IMR-90 (cell line): ENCODE data around the gene C12orf75. TPM values are rescaled to one million over a fixed set of nuclear protein-coding genes. Genes with fewer than 3 reads are reported as not detected.
A peak's percentile ranks its signal among the peaks of the same experiment; 100 is the strongest.

Experiments
- ATAC-seq: fragments of 200-7000 bp; cut with Tn5 transposase; 2 replicates; pipeline ENCODE4 v1.9.1; 2020; ENCODE audit warnings: low read depth, mild to moderate bottlenecking, moderate library complexity
- BruUV-seq: library from RNA; stranded (reverse); fragments of 400-500 nt; replicated peaks from 2 replicates; lab custom pipeline; 2021; lab: Mats Ljungman, UMichigan
- CTCF ChIA-PET: fragments of 300-600 bp; formaldehyde crosslinking; extraction: SDS; loops from one replicate; lab custom pipeline; 2021; ENCODE audit warnings: antibody characterized with exemption; lab: Yijun Ruan, JAX
- POLR2A ChIA-PET: fragments of 300-600 bp; sonication (Branson Sonifier 250); formaldehyde crosslinking; loops from one replicate; lab custom pipeline; 2022; ENCODE audit warnings: antibody characterized with exemption; ENCODE audit not compliant: unreplicated experiment; lab: Charles Lee
- DNase-seq: peaks from one replicate; pipeline ENCODE4 v3.0.0; 2013
- H2AFZ ChIP-seq: replicated peaks from 2 replicates; pipeline ENCODE3; 2013; ENCODE audit warnings: low read length, mild to moderate bottlenecking; ENCODE audit not compliant: poor library complexity
- H2AK5ac ChIP-seq: 2 replicates; pipeline ENCODE4 v1.6.1; 2013; ENCODE audit warnings: low read depth, low read length, inconsistent platforms
- H2AK9ac ChIP-seq: replicated peaks from 2 replicates; pipeline ENCODE3; 2013; ENCODE audit warnings: mild to moderate bottlenecking, low read depth, low read length, moderate library complexity; ENCODE audit not compliant: poor library complexity
- H2BK120ac ChIP-seq: 2 replicates; pipeline ENCODE4 v1.6.1; 2013; ENCODE audit warnings: low read depth, low read length, inconsistent platforms
- H2BK15ac ChIP-seq: 3 replicates; pipeline ENCODE4 v1.6.1; 2013; ENCODE audit warnings: low read depth, low read length, inconsistent platforms
- H2BK20ac ChIP-seq: 2 replicates; pipeline ENCODE4 v1.6.1; 2013; ENCODE audit warnings: low read depth, mild to moderate bottlenecking, inconsistent platforms, low read length, moderate library complexity
- H2BK5ac ChIP-seq: 2 replicates; pipeline ENCODE4 v1.6.1; 2013; ENCODE audit warnings: mild to moderate bottlenecking, low read depth, low read length, inconsistent platforms; ENCODE audit not compliant: poor library complexity, severe bottlenecking
- H3K14ac ChIP-seq: replicated peaks from 2 replicates; pipeline ENCODE4 v1.6.1; 2013; ENCODE audit warnings: low read depth, low read length, inconsistent platforms
- H3K18ac ChIP-seq: 2 replicates; pipeline ENCODE4 v1.6.1; 2013; ENCODE audit warnings: low read depth, low read length, control low read depth
- H3K23ac ChIP-seq: 2 replicates; pipeline ENCODE4 v1.6.1; 2013; ENCODE audit warnings: low read depth, low read length, inconsistent platforms
- H3K27ac ChIP-seq: 2 replicates; pipeline ENCODE4 v1.5.1; 2013; ENCODE audit warnings: mild to moderate bottlenecking, control low read depth, low read length; ENCODE audit not compliant: insufficient read depth
- H3K27me3 ChIP-seq: 2 replicates; pipeline ENCODE4 v1.6.1; 2013; ENCODE audit warnings: low read length; ENCODE audit not compliant: control insufficient read depth, insufficient read depth
- H3K36me3 ChIP-seq: 2 replicates; pipeline ENCODE4 v1.6.1; 2013; ENCODE audit warnings: low read length, mixed read lengths; ENCODE audit not compliant: control insufficient read depth, insufficient read depth
- H3K4ac ChIP-seq: 2 replicates; pipeline ENCODE4 v1.6.1; 2013; ENCODE audit warnings: low read depth, low read length, inconsistent platforms
- H3K4me1 ChIP-seq: 2 replicates; pipeline ENCODE4 v1.6.1; 2013; ENCODE audit warnings: low read length, mixed read lengths; ENCODE audit not compliant: control insufficient read depth, insufficient read depth
- H3K4me2 ChIP-seq: 2 replicates; pipeline ENCODE4 v1.6.1; 2013; ENCODE audit warnings: low read depth, mild to moderate bottlenecking, control low read depth, low read length, moderate library complexity
- H3K4me3 ChIP-seq: 2 replicates; pipeline ENCODE4 v1.5.1; 2013; ENCODE audit warnings: low read depth, mild to moderate bottlenecking, control low read depth, low read length, moderate library complexity; ENCODE audit not compliant: insufficient read depth
- H3K56ac ChIP-seq: 2 replicates; pipeline ENCODE4 v1.6.1; 2013; ENCODE audit warnings: low read length, inconsistent platforms; ENCODE audit not compliant: insufficient read depth; ENCODE audit errors: extremely low read depth
- H3K79me1 ChIP-seq, 2 experiments: 2 replicates each; pipeline ENCODE4 v1.6.1; 2013; ENCODE audit warnings: low read length in 2 of 2, inconsistent platforms in 1 of 2, low read depth in 1 of 2
- H3K9ac ChIP-seq: 2 replicates; pipeline ENCODE4 v1.6.1; 2013; ENCODE audit warnings: low read depth, low read length, control low read depth
- H3K9me1 ChIP-seq: 2 replicates; pipeline ENCODE4 v1.6.1; 2013; ENCODE audit warnings: low read length, inconsistent platforms; ENCODE audit not compliant: insufficient read depth
- H3K9me3 ChIP-seq: 2 replicates; pipeline ENCODE4 v1.6.1; 2013; ENCODE audit warnings: low read length; ENCODE audit not compliant: control insufficient read depth, insufficient read depth
- H4K20me1 ChIP-seq: 2 replicates; pipeline ENCODE4 v1.6.1; 2013; ENCODE audit warnings: low read length, inconsistent platforms; ENCODE audit not compliant: insufficient read depth
- H4K5ac ChIP-seq: 2 replicates; pipeline ENCODE4 v1.6.1; 2013; ENCODE audit warnings: mild to moderate bottlenecking, low read depth, low read length, control low read depth
- H4K8ac ChIP-seq, 2 experiments: 2 replicates each; pipeline ENCODE4 v1.6.1; 2013; ENCODE audit warnings: low read depth in 2 of 2, low read length in 2 of 2, control low read depth in 1 of 2, inconsistent platforms in 1 of 2
- H4K91ac ChIP-seq: 2 replicates; pipeline ENCODE4 v1.6.1; 2013; ENCODE audit warnings: low read depth, low read length, inconsistent platforms; ENCODE audit not compliant: insufficient read depth
- BHLHE40 ChIP-seq: fragments of 150-350 bp; IDR thresholded peaks from 2 replicates; pipeline ENCODE4 v1.6.1; 2016; ENCODE audit warnings: mild to moderate bottlenecking, low read depth, low read length
- CEBPB ChIP-seq: IDR thresholded peaks from 2 replicates; pipeline ENCODE4 v1.6.1; 2012; ENCODE audit warnings: low read depth, low read length, improper control_type of control experiment
- CHD1 ChIP-seq: IDR thresholded peaks from 2 replicates; pipeline ENCODE4 v1.6.1; 2012; ENCODE audit warnings: low read depth, low read length, improper control_type of control experiment
- CTCF ChIP-seq: conservative IDR thresholded peaks from 2 replicates; pipeline ENCODE4 v1.5.1; 2012; ENCODE audit warnings: mild to moderate bottlenecking, low read depth, low read length, improper control_type of control experiment
- FOS ChIP-seq: fragments of 150-350 bp; IDR thresholded peaks from 2 replicates; pipeline ENCODE4 v1.6.1; 2016; ENCODE audit warnings: low read depth, low read length
- MAFK ChIP-seq: IDR thresholded peaks from 2 replicates; pipeline ENCODE4 v1.6.1; 2012; ENCODE audit warnings: low read depth, low read length, improper control_type of control experiment
- MAZ ChIP-seq: IDR thresholded peaks from 2 replicates; pipeline ENCODE4 v1.6.1; 2012; ENCODE audit warnings: low read depth, mild to moderate bottlenecking, low read length, improper control_type of control experiment, moderate library complexity, borderline replicate concordance
- MXI1 ChIP-seq: IDR thresholded peaks from 2 replicates; pipeline ENCODE4 v1.6.1; 2012; ENCODE audit warnings: low read depth, mild to moderate bottlenecking, low read length, moderate library complexity, borderline replicate concordance
- NFE2L2 ChIP-seq: fragments of 150-350 bp; IDR thresholded peaks from 2 replicates; pipeline ENCODE4 v1.6.1; 2016; ENCODE audit warnings: low read depth, mild to moderate bottlenecking, low read length
- POLR2A ChIP-seq: IDR thresholded peaks from 2 replicates; pipeline ENCODE4 v1.6.1; 2012; ENCODE audit warnings: mild to moderate bottlenecking, low read depth, low read length
- RAD21 ChIP-seq: IDR thresholded peaks from 2 replicates; pipeline ENCODE4 v1.6.1; 2012; ENCODE audit warnings: low read length, improper control_type of control experiment
- RCOR1 ChIP-seq: IDR thresholded peaks from 2 replicates; pipeline ENCODE4 v1.6.1; 2012; ENCODE audit warnings: mild to moderate bottlenecking, low read length, improper control_type of control experiment; ENCODE audit not compliant: insufficient replicate concordance
- RFX5 ChIP-seq: IDR thresholded peaks from 2 replicates; pipeline ENCODE4 v1.8.0; 2012; ENCODE audit warnings: low read depth, mild to moderate bottlenecking, low read length, moderate library complexity
- SMC3 ChIP-seq: fragments of 150-350 bp; IDR thresholded peaks from 2 replicates; pipeline ENCODE4 v1.6.1; 2016; ENCODE audit warnings: low read depth, mild to moderate bottlenecking, antibody characterized with exemption, low read length, moderate library complexity
- WGBS, 2 experiments: methylation state at CpG; one replicate each; pipeline versions ENCODE4 v1.1.5 to v1.1.7; 2013; ENCODE audit warnings: missing lambda C conversion rate in 2 of 2; ENCODE audit not compliant: insufficient read length in 1 of 2; ENCODE audit errors: extremely low coverage in 2 of 2; 5-methylcytosine and 5-hydroxymethylcytosine counted together
- dilution Hi-C: fragments of 300-500 bp; cut with HindIII; formaldehyde crosslinking; loops from one replicate; pipeline ENCODE4 v1.14.3; 2018; ENCODE audit warnings: low sequenced_read_pairs; ENCODE audit not compliant: unreplicated experiment
- in situ Hi-C: fragments of 300-500 bp; cut with MboI; formaldehyde crosslinking; loops from 3 replicates; pipeline ENCODE4 v1.14.3; 2019; ENCODE audit warnings: low sequenced_read_pairs, inconsistent platforms, mixed read lengths
- intact Hi-C: fragments of 100-400 bp; cut with micrococcal nuclease; formaldehyde crosslinking; loops from 2 replicates; pipeline ENCODE4 v1.10.0; 2022
- polyA plus RNA-seq, 3 experiments: library from polyadenylated mRNA; depleted of rRNA; stranded (reverse); fragments of >200 nt; gene quantifications; 2 replicates each; pipeline ENCODE4 v1.2.3, GENCODE V29; 2012; ENCODE audit warnings: low replicate concordance in 1 of 3
- total RNA-seq: library from RNA; depleted of rRNA; stranded (reverse); fragments of >200 nt; gene quantifications from 2 replicates; pipeline ENCODE4 v1.2.3, GENCODE V29; 2012
- TF ChIP-seq, protein P1 (sequence below): fragments of 150-350 bp; IDR thresholded peaks from 2 replicates; pipeline ENCODE4 v1.6.1; 2016; ENCODE audit warnings: low read depth, mild to moderate bottlenecking, low read length, moderate library complexity, borderline replicate concordance
- TF ChIP-seq, protein P2 (sequence below): fragments of 150-350 bp; IDR thresholded peaks from 2 replicates; pipeline ENCODE4 v1.6.1; 2017; ENCODE audit warnings: mild to moderate bottlenecking, antibody characterized with exemption, low read length, low read depth

Gene C12orf75
- total and polyA plus RNA-seq, 2 of the 4 experiments (the other 2 are of a cell fraction): 145 to 278 TPM

DNA sequence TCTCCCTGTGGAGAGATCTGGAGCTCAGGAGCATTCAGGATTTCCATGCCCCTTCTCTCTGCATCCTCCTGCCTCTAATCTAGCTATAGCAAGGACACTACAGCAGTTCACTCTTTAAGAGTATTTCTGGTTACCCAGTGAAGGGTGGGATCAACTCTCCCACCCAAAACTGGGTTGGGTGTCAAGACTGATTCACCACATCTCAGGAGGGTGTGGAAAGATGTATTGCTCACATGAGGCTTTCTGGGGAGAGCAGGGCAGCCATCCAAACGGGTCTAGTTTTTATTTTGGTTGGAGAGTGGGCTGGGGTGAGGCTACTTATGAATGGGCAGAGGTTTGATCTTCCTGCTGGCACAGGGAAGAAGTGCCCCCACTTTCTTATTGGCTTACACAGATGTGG is 18.6 kb downstream of the C12orf75 start:
- Histone ChIP-seq H3K27me3 (no peaks in the 10 kb centered on the region), H4K20me1 (peaks cover 60% of the 10 kb centered on the region), H4K8ac (no peak overlapping the region), H2BK20ac (no peak overlapping the region), H3K56ac (no peak overlapping the region), H3K9ac (no peak overlapping the region), H2BK5ac (no peak overlapping the region), H3K4me2 (no peak overlapping the region), H2AFZ (no peak overlapping the region), H3K27ac (no peak overlapping the region), H2BK120ac (no peak overlapping the region), H4K91ac (no peak overlapping the region), H2BK15ac (no peak overlapping the region), H3K9me1 (peaks cover 23% of the 10 kb centered on the region), H2AK5ac (no peak overlapping the region; the same call in 1 of the 2 replicates), H3K14ac (0 out of 2 replicates have a peak overlapping the region, but pooled peaks have one; percentile 18), H3K18ac (no peak overlapping the region), H3K4me1 (peaks cover 27% of the 10 kb centered on the region), H3K4ac (no peak overlapping the region), H3K4me3 (no peak overlapping the region), H3K36me3 (peaks cover 6% of the 10 kb centered on the region; the same call in 1 of the 2 replicates), H3K23ac (no peak overlapping the region), H3K9me3 (no peaks in the 10 kb centered on the region), H3K79me1 (peaks cover 45 to 68% of the 10 kb centered on the region in 2 experiments), H2AK9ac (no peak overlapping the region), H4K5ac (no peak overlapping the region; the same call in 1 of the 2 replicates)
- no peak for DNase-seq
- POLR2A ChIA-PET: no interaction called here
- no peak for TF ChIP-seq BHLHE40
- no peak for TF ChIP-seq MAFK
- no peak for TF ChIP-seq CHD1
- TF ChIP-seq MXI1: no peak
- TF ChIP-seq RAD21: no peak
- TF ChIP-seq CEBPB: no peak
- no peak for TF ChIP-seq NFE2L2
- TF ChIP-seq, protein P1, sequence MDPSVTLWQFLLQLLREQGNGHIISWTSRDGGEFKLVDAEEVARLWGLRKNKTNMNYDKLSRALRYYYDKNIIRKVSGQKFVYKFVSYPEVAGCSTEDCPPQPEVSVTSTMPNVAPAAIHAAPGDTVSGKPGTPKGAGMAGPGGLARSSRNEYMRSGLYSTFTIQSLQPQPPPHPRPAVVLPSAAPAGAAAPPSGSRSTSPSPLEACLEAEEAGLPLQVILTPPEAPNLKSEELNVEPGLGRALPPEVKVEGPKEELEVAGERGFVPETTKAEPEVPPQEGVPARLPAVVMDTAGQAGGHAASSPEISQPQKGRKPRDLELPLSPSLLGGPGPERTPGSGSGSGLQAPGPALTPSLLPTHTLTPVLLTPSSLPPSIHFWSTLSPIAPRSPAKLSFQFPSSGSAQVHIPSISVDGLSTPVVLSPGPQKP: no peak
- no peak for TF ChIP-seq FOS
- TF ChIP-seq CTCF: no peak
- TF ChIP-seq RCOR1: no peak
- TF ChIP-seq RFX5: no peak
- no peak for TF ChIP-seq POLR2A
- TF ChIP-seq SMC3: no peak
- no peak for TF ChIP-seq MAZ
- TF ChIP-seq, protein P2, sequence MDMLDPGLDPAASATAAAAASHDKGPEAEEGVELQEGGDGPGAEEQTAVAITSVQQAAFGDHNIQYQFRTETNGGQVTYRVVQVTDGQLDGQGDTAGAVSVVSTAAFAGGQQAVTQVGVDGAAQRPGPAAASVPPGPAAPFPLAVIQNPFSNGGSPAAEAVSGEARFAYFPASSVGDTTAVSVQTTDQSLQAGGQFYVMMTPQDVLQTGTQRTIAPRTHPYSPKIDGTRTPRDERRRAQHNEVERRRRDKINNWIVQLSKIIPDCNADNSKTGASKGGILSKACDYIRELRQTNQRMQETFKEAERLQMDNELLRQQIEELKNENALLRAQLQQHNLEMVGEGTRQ: no peak
- no TSS peak for BruUV-seq
- dilution Hi-C loops (no loop called here), in situ Hi-C loops (no loop called here), intact Hi-C loops (no loop called here)
- ATAC-seq: no peak
- CTCF ChIA-PET: no interaction called here
- WGBS, 2 experiments: no CpG with 5 or more reads among the region's 1 CpG
